Erythroblast (primary cell): ENCODE data around the gene ZNF174.
A peak's percentile ranks its signal among the peaks of the same experiment; 100 is the strongest.

ENCODE experiments used
- DNase-seq, 2 experiments: peaks; one replicate each; lab custom pipeline; 2025; lab: John Stamatoyannopoulos, UW
- GATA1 ChIP-seq: IDR thresholded peaks from 2 replicates; pipeline ENCODE4 v1.6.1; 2011; ENCODE audit warnings: low read depth, mild to moderate bottlenecking, control low read depth, low read length, moderate library complexity
- POLR2A ChIP-seq: IDR thresholded peaks from 2 replicates; pipeline ENCODE4 v1.6.1; 2011; ENCODE audit warnings: mild to moderate bottlenecking, low read length

The ZNF174 gene

DNA sequence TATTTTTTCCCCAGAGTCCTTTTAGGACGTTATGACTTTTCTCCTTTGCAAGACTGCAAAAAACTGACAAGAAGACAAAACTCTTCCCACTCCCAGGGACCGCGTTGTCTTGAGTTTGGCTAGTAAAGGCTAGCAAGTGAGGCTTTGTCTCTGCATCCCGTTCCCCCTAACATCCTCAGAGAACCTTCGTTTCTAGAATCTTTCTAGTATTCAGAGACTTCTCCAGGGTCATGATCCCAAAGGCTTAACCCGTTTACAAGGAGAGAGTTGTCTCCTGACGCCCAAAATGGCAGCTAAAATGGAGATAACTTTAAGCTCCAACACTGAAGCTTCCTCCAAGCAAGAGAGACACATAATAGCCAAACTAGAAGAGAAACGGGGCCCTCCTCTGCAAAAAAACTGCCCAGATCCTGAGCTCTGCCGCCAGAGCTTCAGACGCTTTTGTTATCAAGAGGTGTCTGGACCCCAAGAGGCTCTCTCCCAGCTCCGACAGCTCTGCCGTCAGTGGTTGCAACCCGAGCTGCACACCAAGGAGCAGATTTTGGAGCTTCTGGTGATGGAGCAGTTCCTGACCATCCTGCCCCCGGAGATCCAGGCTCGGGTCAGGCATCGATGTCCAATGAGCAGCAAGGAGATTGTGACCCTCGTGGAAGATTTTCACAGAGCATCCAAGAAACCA, 843 bp downstream of the ZNF174 start:
- TF ChIP-seq GATA1 (no peak), POLR2A (no peak)
- DNase-seq, result peak in 1 of 2 experiments; percentile 45

DNA sequence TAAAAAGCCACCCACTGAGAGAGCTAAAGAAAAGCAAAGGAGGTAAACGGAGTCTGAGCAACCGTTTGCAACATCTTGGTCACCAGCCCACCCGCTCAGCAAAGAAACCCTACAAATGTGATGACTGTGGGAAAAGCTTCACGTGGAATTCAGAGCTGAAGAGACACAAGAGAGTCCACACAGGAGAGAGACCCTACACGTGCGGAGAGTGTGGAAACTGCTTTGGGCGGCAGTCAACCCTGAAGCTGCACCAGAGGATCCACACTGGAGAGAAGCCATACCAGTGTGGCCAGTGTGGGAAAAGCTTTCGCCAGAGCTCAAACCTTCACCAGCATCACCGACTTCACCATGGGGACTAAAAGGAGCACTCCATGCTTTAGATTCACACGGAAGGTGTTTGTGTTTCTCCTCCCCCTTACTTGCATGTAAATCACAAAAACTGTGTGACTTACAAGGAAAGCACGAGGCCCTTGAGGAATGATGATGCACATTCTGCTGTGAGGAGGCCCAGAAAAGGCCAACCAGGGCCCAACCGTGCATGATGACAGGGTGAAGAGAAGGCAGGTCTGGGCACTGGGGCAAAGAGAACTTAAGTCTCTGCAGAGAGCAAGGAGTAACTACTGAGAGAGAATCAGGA, 7.7 kb downstream of the ZNF174 start:
- peak in 1 of 2 experiments; percentile 16 for DNase-seq
- TF ChIP-seq POLR2A, result no peak
- TF ChIP-seq GATA1, result no peak

GRCh38 chr16:3413730-3414379, 12.8 kb downstream of the ZNF174 start:
- no peak for DNase-seq
- TF ChIP-seq GATA1 (no peak), POLR2A (no peak)

GRCh38 chr16:3431779-3432219, 30.8 kb downstream of the ZNF174 start:
- TF ChIP-seq POLR2A (no peak), GATA1 (no peak)
- DNase-seq, result peak; percentile 37 to 61

- TF ChIP-seq POLR2A (no peak), GATA1 (no peak)
- DNase-seq, result no peak
Measured at GRCh38 chr16:3434373-3434772, 33.4 kb downstream of the ZNF174 start.

DNA sequence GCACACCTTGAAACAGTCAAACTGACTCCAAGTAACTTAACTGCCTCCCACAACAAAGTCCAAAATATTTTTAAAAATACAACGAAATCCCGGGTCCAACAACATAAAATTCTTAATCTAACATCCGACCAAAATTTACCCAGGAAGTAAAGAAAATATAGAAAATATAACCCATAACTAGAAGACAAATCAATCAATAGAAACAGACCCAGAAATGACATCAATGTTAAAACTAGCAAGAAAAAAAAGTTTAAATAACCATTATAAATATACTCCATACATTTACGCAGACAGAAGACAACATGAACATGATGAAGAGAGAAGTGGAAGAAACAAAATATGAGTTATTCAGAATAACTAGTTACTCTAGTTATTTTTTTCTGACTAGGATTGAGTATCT, 38.6 kb downstream of the ZNF174 start:
- DNase-seq, result no peak
- TF ChIP-seq POLR2A, result no peak

DNA sequence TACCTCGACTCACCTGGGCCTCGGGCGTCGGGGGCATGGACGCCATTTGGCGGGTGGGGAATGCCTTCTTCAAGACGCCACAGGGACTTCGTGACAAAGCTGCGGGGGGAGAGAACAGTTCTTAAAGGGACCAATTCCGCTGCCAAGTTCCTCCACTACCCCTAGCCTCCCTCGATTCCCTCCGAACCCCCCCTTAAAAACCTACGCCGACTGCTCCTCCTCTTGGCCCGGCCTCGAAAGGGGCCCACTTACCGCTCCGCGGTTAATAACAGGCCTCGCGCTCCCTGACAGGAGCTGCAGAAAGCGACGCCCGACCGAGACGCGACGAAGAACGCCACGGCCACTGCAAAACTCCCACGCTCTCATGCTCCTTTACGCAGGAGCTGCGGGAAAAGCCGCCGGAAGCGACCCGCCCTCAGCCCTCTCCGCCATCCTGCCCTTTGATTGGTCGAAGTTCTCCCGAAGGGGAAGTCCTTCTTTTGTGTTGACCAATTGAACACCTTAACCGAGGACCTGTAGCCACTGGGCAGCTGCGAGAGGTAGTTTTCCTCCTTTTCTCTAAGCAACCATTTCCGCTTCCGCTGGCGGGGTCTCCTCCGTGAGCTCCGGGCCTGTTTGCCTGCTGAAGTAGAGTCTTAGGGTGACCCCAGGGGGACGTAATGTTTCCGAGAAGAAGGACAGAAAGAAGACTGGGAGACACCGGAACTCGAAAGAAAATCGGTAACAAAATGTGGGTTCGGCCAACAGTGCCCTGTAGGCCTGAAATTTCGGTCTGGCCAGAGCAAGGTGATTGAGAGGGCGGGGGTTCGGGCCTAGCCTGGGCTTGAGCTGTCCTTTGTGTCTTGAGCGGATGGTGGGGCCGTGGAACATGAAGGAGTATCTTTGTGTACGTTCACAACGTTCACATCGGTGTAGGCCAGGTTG, 42.4 kb downstream of the ZNF174 start, which contains the start of the genes NAA60 and ZNF597:
TSS of gene NAA60 (plus strand) at position 573 of the 924 bp plus-strand sequence. CDS start 32,548 bp downstream, outside the sequence.
TSS of gene ZNF597 (minus strand) at position 397 of the 924 bp plus-strand sequence. CDS start at position 46, 351 bp downstream.
- peak; percentile 59 for TF ChIP-seq POLR2A
- TF ChIP-seq GATA1, result no peak
- DNase-seq, result peak; percentile 91 to 92

- peak; percentile 63 for DNase-seq
Measured at GRCh38 chr16:3444032-3444388, 43.0 kb downstream of the ZNF174 start.

DNA sequence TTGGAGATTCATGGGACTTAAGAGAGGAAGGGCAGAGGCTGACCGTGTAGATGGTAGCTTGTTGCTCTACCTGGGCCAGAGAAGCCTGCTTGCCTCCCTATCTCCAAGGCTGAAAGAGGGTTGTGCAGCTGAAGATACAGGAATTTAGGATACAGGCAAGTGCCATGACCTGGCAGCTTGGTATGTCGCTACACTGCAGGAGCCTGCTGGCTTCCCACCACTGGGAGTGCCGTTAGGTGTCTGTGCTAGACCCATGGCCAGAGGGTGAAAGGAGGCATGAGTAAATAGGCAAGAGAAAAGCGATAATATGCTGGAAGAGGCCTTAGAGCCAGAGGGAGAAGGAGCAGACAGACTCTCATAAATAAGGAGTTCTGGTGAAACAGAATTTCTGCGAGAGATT, 53.1 kb downstream of the ZNF174 start:
- no peak for DNase-seq
- TF ChIP-seq POLR2A (no peak), GATA1 (no peak)

More at GRCh38 chr16:3444032-3444388, 43.0 kb downstream of the ZNF174 start:
- TF ChIP-seq GATA1, result no peak
- TF ChIP-seq POLR2A, result peak; percentile 58

DNA sequence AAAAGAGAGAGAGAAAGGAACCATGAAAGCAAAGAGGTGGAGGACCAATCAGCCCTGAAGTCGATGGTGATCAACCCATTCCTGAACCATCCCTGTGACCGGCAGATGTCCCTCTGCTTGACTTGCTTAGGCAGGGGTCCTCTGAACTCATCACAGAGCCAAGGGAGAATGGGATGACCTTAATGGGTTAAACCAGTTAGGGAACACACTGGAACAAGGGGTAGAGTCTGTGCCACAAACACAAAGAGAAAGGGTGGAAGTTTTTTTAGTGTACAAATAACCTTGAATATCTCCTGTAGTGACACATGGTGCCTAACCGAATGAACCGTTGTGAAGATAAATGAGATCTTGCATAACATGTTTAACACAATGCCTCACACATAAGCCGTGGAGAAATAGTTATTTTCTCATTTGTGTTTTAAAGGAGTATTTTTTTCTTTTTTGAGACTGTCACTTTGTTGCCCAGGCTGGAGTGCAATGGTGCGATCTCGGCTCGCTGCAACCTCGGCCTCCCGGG, 53.7 kb downstream of the ZNF174 start:
- DNase-seq, result no peak
- TF ChIP-seq POLR2A (no peak), GATA1 (no peak)

DNA sequence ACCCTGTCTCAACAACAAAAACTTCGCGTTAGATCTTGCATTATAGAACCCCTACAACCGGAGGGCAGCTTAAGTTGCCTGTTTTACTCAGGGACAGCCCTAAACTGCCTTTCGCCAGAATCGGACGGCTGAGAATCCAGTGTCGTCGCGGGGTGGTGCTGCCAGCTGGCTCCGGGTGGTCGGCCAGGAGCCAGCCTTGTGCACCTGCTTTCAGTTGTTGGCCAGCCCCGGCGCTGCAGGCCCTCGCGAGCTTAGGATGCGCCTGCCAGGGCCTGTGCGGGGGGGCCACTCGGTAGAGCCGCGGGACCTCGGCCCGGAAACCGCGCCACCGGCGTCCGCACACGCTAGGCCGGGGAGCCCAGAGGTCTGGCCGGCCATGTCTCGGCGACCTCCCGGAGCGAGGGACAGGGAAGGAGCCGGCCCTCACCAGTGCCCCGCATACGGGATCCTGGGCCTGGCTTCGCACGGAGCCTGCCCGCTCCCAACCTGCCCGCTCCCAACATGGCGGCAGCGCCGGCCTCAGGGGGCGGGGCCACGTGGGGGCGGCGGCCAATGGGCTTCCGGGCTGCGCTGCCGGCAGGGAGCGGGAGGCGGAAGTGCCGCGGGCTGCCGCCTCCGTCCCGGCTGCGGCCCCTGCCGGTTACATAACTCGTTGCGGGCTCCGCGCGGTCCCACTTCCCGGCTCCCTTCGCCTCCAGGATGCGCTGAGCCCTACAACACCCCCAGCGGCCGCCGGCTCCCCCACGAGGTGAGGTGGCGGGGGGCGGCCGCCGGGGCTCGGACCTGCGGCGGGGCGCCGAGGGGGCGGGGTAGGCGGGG, 56.6 kb downstream of the ZNF174 start:
- DNase-seq, result peak; percentile 94 to 96
- TF ChIP-seq POLR2A (peak; percentile 77), GATA1 (no peak)

- TF ChIP-seq GATA1 (no peak), POLR2A (no peak)
- peak; percentile 47 to 64 for DNase-seq
Measured at GRCh38 chr16:3458278-3458851, 57.4 kb downstream of the ZNF174 start.
